GM18873 (cell line): ENCODE data around the gene BOLA1.
A peak's percentile ranks its signal among the peaks of the same experiment; 100 is the strongest.

Experiments
- ATAC-seq: cut with Tn5 transposase; IDR thresholded peaks from one replicate; pipeline ENCODE4 v1.9.1; 2021; ENCODE audit warnings: mild to moderate bottlenecking, moderate library complexity, moderate number of reproducible peaks; ENCODE audit not compliant: unreplicated experiment, low FRiP score

The BOLA1 gene

DNA sequence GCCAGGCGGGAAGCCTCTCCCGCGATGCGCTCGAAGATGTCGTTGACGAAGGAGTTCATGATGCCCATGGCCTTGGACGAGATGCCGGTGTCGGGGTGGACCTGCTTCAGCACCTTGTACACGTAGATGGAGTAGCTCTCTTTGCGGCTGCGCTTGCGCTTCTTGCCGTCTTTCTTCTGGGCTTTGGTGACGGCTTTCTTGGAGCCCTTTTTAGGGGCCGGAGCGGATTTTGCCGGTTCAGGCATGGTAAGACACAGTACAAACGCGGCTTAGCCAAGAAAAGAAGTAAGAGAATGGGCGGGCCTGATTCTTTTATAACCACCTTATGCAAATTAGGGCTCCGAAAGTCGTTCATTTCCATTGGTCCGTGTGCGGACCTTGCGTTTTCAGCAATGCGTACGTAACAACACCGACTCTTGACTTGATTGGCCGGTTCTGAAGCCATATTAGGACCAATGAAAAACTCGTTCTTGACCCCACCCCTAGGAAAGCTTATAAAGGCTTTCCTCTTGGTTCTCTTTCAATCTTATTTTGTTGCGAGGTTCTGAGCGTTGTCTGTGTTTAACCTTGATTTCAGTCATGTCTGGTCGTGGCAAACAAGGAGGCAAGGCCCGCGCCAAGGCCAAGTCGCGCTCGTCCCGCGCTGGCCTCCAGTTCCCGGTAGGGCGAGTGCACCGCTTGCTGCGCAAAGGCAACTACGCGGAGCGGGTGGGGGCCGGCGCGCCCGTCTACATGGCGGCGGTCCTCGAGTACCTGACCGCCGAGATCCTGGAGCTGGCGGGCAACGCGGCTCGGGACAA, 12.8 kb upstream of the BOLA1 start:
- peak; percentile 59 for ATAC-seq

DNA sequence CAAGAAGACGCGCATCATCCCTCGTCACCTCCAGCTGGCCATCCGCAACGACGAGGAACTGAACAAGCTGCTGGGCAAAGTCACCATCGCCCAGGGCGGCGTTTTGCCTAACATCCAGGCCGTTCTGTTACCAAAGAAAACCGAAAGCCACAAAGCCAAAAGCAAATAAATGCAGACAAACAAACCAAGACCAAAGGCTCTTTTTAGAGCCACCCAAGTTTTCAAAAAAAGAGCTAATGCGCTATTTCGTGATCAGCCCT, 12.2 kb upstream of the BOLA1 start:
- ATAC-seq = peak; percentile 0

DNA sequence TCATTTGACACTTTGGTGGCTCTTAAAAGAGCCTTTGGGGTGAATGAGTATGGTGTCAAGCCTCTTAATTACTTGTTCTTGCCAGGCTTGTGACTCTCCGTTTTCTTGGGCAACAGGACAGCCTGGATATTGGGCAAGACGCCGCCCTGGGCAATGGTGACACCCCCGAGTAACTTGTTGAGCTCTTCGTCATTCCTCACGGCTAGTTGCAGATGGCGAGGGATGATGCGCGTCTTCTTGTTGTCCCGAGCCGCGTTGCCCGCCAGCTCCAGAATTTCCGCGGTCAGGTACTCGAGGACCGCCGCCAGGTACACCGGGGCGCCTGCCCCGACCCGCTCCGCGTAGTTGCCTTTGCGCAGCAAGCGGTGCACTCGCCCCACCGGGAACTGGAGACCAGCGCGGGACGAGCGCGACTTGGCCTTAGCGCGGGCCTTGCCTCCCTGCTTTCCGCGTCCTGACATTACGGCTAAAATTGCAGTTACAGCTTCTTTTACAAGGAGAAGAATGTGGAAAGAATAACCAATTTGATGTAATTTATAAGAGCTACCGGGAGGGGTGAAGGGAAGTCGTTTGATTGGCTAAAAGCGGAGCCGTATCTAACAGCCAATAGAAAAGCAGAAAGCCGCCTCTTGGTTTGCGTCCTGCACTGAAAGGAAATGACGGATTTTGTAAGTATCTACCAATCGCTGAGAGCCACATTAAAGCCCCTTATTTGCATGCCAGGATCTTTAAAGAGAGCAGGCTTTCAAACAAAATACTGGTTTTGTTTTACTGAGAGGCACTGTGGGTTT, 11.7 kb upstream of the BOLA1 start:
- ATAC-seq = peak; percentile 41

DNA sequence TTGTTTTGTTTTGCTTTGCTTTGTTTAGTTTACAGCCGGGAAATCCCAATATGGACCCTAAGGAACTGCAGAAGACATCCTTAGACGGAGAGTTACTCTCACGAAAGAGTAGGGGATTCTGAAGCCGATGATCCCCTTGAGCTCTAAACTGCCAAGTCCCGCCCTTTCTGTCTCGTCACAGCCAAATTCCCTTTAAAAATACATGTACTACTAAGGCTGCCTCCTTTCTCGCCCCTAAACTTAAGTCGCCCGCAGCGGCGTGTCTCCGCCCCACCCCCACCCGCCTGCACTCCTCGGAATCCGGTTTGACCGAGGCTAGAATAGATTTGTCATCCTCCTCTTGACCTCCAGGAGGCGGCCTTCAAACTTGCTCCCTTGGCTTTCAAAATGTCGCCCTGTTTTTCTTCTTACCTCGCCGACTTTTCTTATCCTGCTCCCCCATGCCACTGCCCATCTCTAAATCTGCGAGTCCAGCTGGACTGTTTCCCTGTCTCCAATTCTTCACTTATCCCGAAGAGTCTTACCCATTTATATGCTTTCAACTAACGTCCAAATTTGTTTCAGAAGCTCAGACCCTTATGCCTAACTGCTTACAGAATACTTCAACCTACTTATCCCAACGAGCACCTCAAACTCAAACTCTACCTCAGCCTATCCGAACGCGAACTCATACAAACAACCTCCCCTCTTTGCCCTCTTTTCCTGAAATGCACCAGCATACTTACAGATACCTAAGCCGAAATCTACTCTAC, 10.9 kb upstream of the BOLA1 start:
- peak; percentile 3 for ATAC-seq

- no peak for ATAC-seq
Measured at GRCh38 chr1:149888999-149889289, 10.4 kb upstream of the BOLA1 start.

- no peak for ATAC-seq
Measured at GRCh38 chr1:149896575-149896974, 2.8 kb upstream of the BOLA1 start.

DNA sequence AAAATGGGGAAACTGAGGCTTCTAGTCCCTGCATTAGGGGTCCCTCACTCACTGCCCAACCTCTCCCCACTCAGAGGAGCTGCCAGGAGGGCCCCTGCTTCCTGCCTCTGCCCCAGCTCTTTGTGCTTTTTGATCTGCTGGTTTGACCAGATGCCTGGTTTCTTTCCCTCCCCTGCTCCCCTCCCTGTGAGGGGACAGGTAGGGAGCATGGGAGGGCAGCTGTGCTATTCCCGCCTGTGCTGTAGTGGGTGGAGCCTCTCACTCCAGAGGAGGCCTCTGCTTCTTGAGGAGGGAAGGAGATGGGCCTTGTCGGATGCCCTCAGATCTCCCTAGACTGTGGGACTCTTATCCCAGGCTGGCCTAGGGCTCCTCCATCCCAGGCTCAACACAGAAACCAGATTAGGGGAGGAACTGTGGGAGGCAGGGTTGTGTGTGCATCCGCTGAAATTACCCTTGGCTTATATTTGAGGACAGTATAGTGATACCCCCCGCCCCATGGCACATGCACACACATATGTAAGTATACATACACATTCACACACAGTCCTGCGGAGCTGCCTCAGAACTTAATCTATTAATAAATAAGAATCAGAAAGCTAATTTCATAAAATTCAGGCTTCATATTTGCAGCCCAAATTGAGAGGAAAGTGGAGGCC, 4.6 kb downstream of the BOLA1 start:
- no peak for ATAC-seq

- ATAC-seq = no peak
Measured at GRCh38 chr1:149906570-149907075, 7.3 kb downstream of the BOLA1 start.

DNA sequence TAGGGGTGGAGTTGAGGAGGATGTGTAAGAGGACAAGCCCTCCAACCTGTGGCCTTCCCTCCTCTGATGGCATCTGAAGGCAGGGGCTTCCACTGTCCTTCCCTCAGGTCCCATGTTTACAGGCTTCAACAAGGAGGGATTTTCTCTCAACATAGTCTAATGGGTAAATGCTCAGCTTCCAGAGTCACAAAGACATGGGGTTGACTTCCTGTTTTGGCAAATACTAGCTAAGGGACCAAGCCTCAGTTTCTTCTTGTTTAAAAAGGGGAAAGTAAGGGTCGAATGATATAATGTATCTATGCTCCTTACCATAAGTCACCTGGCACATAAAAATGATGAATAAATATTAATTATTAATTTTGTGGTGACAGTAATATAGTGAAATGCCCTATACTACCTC, 15.2 kb downstream of the BOLA1 start:
- no peak for ATAC-seq

DNA sequence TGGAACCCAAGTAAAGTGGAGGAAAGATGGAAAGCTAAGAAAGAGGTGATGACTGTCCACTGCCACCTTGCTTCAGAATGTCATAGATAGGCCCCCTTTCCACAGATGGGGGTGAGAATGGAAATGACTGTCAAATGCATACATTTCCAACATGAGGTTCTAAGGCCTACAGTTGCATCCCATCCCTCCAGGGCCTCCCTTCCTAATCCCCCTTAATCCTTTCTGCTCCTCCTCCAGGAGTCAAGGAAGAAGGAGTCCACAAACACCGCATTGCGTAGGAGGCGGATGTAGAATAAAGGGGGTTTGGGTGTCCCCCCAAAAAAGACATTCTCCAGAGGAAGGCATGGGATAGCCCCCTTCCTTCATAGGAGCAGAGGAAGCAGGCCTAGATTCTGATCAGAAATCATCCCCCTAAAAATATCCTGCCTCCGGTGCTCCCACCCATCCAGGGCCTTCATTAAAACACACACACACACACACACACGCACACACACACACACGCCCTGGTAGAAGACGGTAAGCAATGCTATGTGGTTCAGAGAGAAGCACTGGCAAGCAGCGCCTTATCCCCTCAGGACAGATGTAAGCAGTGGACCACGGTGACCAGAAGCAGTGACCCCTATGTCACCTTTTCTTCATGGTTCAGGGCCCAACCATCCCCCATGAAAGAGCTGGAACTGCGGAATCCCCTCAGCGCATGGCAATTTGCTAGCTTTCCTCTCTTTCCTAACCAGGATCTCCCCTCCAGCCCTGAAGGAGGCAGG, 16.2 kb downstream of the BOLA1 start:
- ATAC-seq = no peak

- no peak for ATAC-seq
Measured at GRCh38 chr1:149916193-149916897, 17.0 kb downstream of the BOLA1 start.

- no peak for ATAC-seq
Measured at GRCh38 chr1:149916898-149917252, 17.5 kb downstream of the BOLA1 start.

DNA sequence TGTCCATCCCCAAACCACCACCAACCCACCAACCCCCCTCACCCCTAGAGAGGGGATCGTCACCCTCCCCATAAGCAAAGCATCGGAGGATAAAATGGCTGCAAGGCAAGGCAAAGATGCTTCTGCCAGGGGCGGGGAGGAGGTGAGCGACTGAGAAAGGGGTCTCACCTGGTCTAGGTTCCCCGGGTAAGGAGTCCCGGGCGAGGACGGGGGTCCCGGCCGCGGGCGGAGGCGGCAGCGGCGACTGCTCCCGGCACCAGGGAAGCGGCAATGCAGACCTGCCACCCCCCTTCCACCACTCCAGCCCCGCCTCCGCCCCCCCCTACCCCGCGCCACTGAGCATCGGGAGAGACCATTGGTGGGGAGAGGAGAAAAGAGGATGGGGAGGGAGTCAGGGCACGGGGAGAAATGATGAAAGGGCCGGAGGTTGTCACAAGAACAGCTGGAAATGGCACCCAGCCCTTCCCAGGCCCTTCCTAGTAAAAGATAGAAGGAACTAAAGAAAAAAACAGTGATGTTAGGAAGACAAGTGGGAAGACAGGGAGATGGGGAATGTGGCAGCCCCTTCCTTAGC, 18.3 kb downstream of the BOLA1 start, which contains the start of gene SV2A:
SV2A (minus strand) TSS at position 274 of the 574 bp plus-strand sequence. CDS start 4,004 bp downstream, outside the sequence.
- ATAC-seq = no peak

DNA sequence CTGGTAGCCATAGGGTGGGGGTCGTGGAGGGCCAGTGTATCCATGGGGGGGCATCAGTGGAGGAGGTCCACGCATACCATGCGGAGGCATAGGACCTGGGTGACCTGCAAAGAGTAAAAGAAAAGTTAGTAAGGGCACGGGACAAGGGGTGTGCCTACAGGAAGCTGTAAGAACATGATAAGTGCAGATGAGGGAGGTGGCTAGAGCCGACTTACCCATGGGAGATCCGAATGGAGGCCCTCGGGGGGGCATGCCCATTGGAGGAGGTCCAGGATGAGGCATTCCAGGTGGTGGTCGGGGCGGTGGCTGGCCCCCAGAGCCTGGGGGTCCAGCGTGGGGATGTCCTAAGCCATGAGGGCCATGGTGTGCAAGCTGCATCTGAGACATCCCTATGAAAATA, 24.3 kb downstream of the BOLA1 start:
- no peak for ATAC-seq

DNA sequence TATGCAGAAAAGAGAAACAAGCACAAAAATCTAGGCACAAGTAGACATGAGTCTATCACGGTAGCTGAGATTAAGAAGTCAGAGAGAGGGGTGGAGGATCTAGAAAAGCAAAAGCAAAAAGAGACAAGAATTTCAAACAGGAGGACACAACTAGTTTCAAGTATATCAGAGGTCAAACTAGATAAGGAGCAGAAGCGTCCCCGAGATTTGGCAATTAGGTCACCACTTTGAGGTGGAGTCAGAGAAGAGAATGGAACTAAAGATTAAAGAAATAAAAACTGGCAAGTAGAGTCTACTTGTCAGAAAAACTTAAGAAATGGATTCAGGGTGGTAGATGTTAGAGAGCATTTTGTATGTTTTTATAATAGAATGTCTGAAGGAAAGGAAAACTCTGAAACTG, 26.0 kb downstream of the BOLA1 start:
- no peak for ATAC-seq

- ATAC-seq = no peak
Measured at GRCh38 chr1:149925751-149926150, 26.4 kb downstream of the BOLA1 start.

GRCh38 chr1:149926296-149926695, 26.9 kb downstream of the BOLA1 start:
- no peak for ATAC-seq

- ATAC-seq = no peak
Measured at GRCh38 chr1:149927056-149927562, 27.7 kb downstream of the BOLA1 start.
